NCI-H82 (cell line): ENCODE data around the gene ADCY6.

Experiments used
- DNase-seq: peaks from one replicate; lab custom pipeline; 2025; lab: John Stamatoyannopoulos, UW

The ADCY6 gene

GRCh38 chr12:48815126-48816110 is 26.5 kb upstream of the ADCY6 start:
- peak; percentile 94 for DNase-seq

- DNase-seq, result peak; percentile 83
These were observed 25.6 kb upstream of the ADCY6 start for GRCh38 chr12:48814262-48815125.

GRCh38 chr12:48813465-48814261 is 24.8 kb upstream of the ADCY6 start:
- no peak for DNase-seq

GRCh38 chr12:48812389-48812788 is 23.5 kb upstream of the ADCY6 start:
- no peak for DNase-seq

GRCh38 chr12:48811437-48812090 is 22.7 kb upstream of the ADCY6 start:
- no peak for DNase-seq

- DNase-seq, result no peak
These were observed 22.1 kb upstream of the ADCY6 start for GRCh38 chr12:48810903-48811431.

- no peak for DNase-seq
These were observed 19.1 kb upstream of the ADCY6 start for GRCh38 chr12:48807981-48808380.

GRCh38 chr12:48803675-48804074 is 14.8 kb upstream of the ADCY6 start:
- DNase-seq, result no peak

- DNase-seq, result no peak
These were observed 12.1 kb upstream of the ADCY6 start for GRCh38 chr12:48800971-48801370.

- no peak for DNase-seq
These were observed 11.6 kb upstream of the ADCY6 start for GRCh38 chr12:48800457-48800856.

GRCh38 chr12:48796976-48797375 is 8.1 kb upstream of the ADCY6 start:
- DNase-seq, result peak; percentile 26

GRCh38 chr12:48795550-48796455 is 6.9 kb upstream of the ADCY6 start:
- peak; percentile 91 for DNase-seq

GRCh38 chr12:48794870-48795269 is 6.0 kb upstream of the ADCY6 start:
- no peak for DNase-seq

- no peak for DNase-seq
These were observed 4.8 kb upstream of the ADCY6 start for GRCh38 chr12:48793696-48794095.

GRCh38 chr12:48789858-48790326 is 1.0 kb upstream of the ADCY6 start:
- no peak for DNase-seq

GRCh38 chr12:48788524-48788853 is 400 bp downstream of the ADCY6 start:
- DNase-seq, result peak; percentile 40

- DNase-seq, result peak; percentile 21
These were observed 932 bp downstream of the ADCY6 start for GRCh38 chr12:48787791-48788523.

GRCh38 chr12:48786591-48787544 is 2.0 kb downstream of the ADCY6 start:
- DNase-seq, result peak; percentile 39
